OCI-LY3 (cell line): Measurements from ENCODE around the gene OR2W3.

Experiments
- H2AFZ ChIP-seq: fragments of 200-600, 300-600 bp; shearing (Covaris generic); 2 replicates; pipeline ENCODE4 v1.6.0; 2014; ENCODE audit warnings: antibody characterized with exemption, low read depth, low read length
- H3K27ac ChIP-seq: fragments of 200-600, 300-600 bp; sonication (generic); 2 replicates; pipeline ENCODE4 v1.5.1; 2014; ENCODE audit warnings: mild to moderate bottlenecking, low read length, moderate library complexity, mixed read lengths
- H3K27me3 ChIP-seq: fragments of 200-600, 300-600 bp; sonication (generic); 2 replicates; pipeline ENCODE4 v1.6.1; 2014; ENCODE audit warnings: low read depth, low read length, mixed read lengths
- H3K36me3 ChIP-seq: fragments of 200-600, 300-600 bp; sonication (generic); replicated peaks from 2 replicates; pipeline ENCODE3; 2014; ENCODE audit warnings: low read depth, low read length, mixed read lengths
- H3K4me1 ChIP-seq: fragments of 300-600, 200-600 bp; sonication (generic); 2 replicates; pipeline ENCODE4 v1.6.1; 2014; ENCODE audit warnings: low read length, mixed read lengths
- H3K4me2 ChIP-seq: fragments of 200-600, 300-600 bp; sonication (generic); 2 replicates; pipeline ENCODE4 v1.6.1; 2014; ENCODE audit warnings: low read length, mixed read lengths
- H3K4me3 ChIP-seq: fragments of 300-600, 200-600 bp; sonication (generic); 2 replicates; pipeline ENCODE4 v1.5.1; 2014; ENCODE audit warnings: antibody characterized with exemption, mild to moderate bottlenecking, low read length, moderate library complexity
- H3K79me2 ChIP-seq: fragments of 300-600, 200-600 bp; shearing (Covaris generic); 2 replicates; pipeline ENCODE4 v1.6.1; 2014; ENCODE audit warnings: mild to moderate bottlenecking, low read length, mixed read lengths
- H3K9ac ChIP-seq: fragments of 300-600, 200-600 bp; shearing (Covaris generic); 2 replicates; pipeline ENCODE4 v1.6.0; 2014; ENCODE audit warnings: mild to moderate bottlenecking, low read length, moderate library complexity
- H3K9me3 ChIP-seq: fragments of 200-600, 300-600 bp; shearing (Covaris generic); 2 replicates; pipeline ENCODE4 v1.6.1; 2014; ENCODE audit warnings: low read length, mixed read lengths; ENCODE audit not compliant: insufficient read depth
- H4K20me1 ChIP-seq: fragments of 200-600, 300-600 bp; sonication (generic); 2 replicates; pipeline ENCODE4 v1.6.1; 2016; ENCODE audit warnings: low read length, mixed read lengths; ENCODE audit not compliant: insufficient read depth
- CTCF ChIP-seq: fragments of 200-600, 300-600 bp; sonication (generic); IDR thresholded peaks from 2 replicates; pipeline ENCODE4 v1.5.1; 2014; ENCODE audit warnings: antibody characterized with exemption, low read length, low read depth
- EZH2phosphoT487 ChIP-seq: fragments of 200-600 bp; shearing (Covaris generic); IDR thresholded peaks from 2 replicates; pipeline ENCODE4 v1.6.1; 2018; ENCODE audit warnings: antibody characterized with exemption, mixed run types, low read depth

The OR2W3 gene

GRCh38 chr1:247895163-247895637 is at the start of gene OR2W3:
Gene OR2W3 (plus strand): TSS chr1:247895587. CDS start chr1:247895587, 0 bp downstream.
- no peak within 1 kb of the TSS for H3K4me3 ChIP-seq
- H3K4me2 ChIP-seq, result no peak within 1 kb of the TSS
- no peaks in the 10 kb centered on the region for H3K9me3 ChIP-seq
- no peaks in the 10 kb centered on the region for H3K4me1 ChIP-seq
- no peak for TF ChIP-seq EZH2phosphoT487
- TF ChIP-seq CTCF, result no peak
- no peaks in the 10 kb centered on the region for H4K20me1 ChIP-seq
- no peak within 1 kb of the TSS for H3K27ac ChIP-seq
- H3K36me3 ChIP-seq, result no peaks in the 10 kb centered on the region
- H2AFZ ChIP-seq, result no peak within 1 kb of the TSS
- no peaks in the 10 kb centered on the region for H3K79me2 ChIP-seq
- no peaks in the 10 kb centered on the region for H3K27me3 ChIP-seq
- H3K9ac ChIP-seq, result no peak within 1 kb of the TSS

DNA sequence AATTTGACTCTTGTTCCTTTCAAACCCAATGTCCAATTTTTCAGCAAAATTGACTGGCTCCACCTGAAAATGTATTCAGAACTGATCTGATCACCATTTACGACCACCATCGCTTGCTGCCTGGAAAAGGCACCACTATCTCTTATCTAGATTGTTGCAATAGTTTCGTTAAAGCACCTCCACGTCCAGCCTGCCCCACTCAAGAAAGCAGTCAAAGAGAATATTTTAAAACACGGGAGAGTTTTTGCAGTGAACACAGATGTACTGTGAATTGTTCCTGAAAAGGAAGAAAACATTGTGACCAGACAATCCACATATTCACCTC is 49.7 kb upstream of the OR2W3 start:
- no peak overlapping the region for H3K9ac ChIP-seq
- TF ChIP-seq CTCF (no peak), EZH2phosphoT487 (no peak)
- H4K20me1 ChIP-seq, result no peaks in the 10 kb centered on the region
- no peak overlapping the region for H3K4me2 ChIP-seq
- no peak overlapping the region for H3K27ac ChIP-seq
- H3K9me3 ChIP-seq, result no peaks in the 10 kb centered on the region
- H3K4me1 ChIP-seq, result no peaks in the 10 kb centered on the region
- peaks cover 8% of the 10 kb centered on the region; the same call in 1 of the 2 replicates for H3K27me3 ChIP-seq
- H2AFZ ChIP-seq, result no peak overlapping the region
- no peaks in the 10 kb centered on the region for H3K36me3 ChIP-seq
- no peaks in the 10 kb centered on the region for H3K79me2 ChIP-seq
- H3K4me3 ChIP-seq, result no peak overlapping the region

GRCh38 chr1:247848346-247848745 is 47.0 kb upstream of the OR2W3 start:
- TF ChIP-seq EZH2phosphoT487, result no peak
- TF ChIP-seq CTCF, result no peak
- H3K27ac ChIP-seq, result no peak overlapping the region
- no peaks in the 10 kb centered on the region for H3K79me2 ChIP-seq
- H3K9ac ChIP-seq, result no peak overlapping the region
- H3K4me1 ChIP-seq, result no peaks in the 10 kb centered on the region
- no peak overlapping the region for H3K4me3 ChIP-seq
- H3K4me2 ChIP-seq, result no peak overlapping the region
- no peaks in the 10 kb centered on the region for H3K9me3 ChIP-seq
- H4K20me1 ChIP-seq, result no peaks in the 10 kb centered on the region
- H2AFZ ChIP-seq, result no peak overlapping the region
- H3K36me3 ChIP-seq, result no peaks in the 10 kb centered on the region
- H3K27me3 ChIP-seq, result peaks cover 8% of the 10 kb centered on the region; the same call in 1 of the 2 replicates

DNA sequence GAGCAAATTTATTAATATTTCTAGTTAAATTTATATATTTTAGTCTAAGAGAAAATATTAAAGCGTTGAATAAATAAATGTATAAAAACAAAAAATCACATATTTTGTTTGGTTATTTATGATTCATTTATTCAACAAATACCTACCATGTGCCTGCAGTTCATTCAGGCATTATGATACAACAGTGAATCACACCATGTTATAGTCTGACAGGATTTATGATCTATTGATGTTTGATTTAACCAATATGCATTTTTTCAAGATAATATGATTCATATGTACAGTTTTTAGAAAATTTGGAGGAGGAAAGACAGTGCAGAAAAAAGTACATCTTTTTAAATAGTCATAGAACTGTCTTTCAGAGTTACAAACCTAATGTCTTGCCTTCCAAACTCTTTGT is 45.8 kb upstream of the OR2W3 start:
- H3K9me3 ChIP-seq, result no peaks in the 10 kb centered on the region
- H3K4me2 ChIP-seq, result no peak overlapping the region
- no peaks in the 10 kb centered on the region for H3K79me2 ChIP-seq
- no peak overlapping the region for H3K27ac ChIP-seq
- no peaks in the 10 kb centered on the region for H4K20me1 ChIP-seq
- H3K36me3 ChIP-seq, result no peaks in the 10 kb centered on the region
- H3K4me1 ChIP-seq, result no peaks in the 10 kb centered on the region
- no peak overlapping the region for H2AFZ ChIP-seq
- H3K27me3 ChIP-seq, result 0 out of 2 replicates have a peak, but pooled peaks cover under 1% of the 10 kb centered on the region
- no peak overlapping the region for H3K9ac ChIP-seq
- no peak for TF ChIP-seq CTCF
- TF ChIP-seq EZH2phosphoT487, result no peak
- no peak overlapping the region for H3K4me3 ChIP-seq
